GM06990 (cell line): ENCODE measurements around the gene JTB.
A peak's percentile ranks its signal among the peaks of the same experiment; 100 is the strongest.

Source experiments
- DNase-seq: peaks from one replicate; pipeline ENCODE4 v3.0.0-alpha.2; 2011; ENCODE audit not compliant: insufficient read length; ENCODE audit errors: extremely low read depth
- H3K27me3 ChIP-seq: replicated peaks from 2 replicates; pipeline ENCODE4 v1.6.0; 2011; ENCODE audit warnings: low read length; ENCODE audit not compliant: control insufficient read depth, insufficient read depth
- H3K36me3 ChIP-seq: 2 replicates; pipeline ENCODE4 v1.5.1; 2011; ENCODE audit warnings: low read length; ENCODE audit not compliant: control insufficient read depth, insufficient read depth
- H3K4me3 ChIP-seq: replicated peaks from 2 replicates; pipeline ENCODE4 v1.5.1; 2011; ENCODE audit warnings: low read depth, mild to moderate bottlenecking, control low read depth, low read length
- TF ChIP-seq, protein P1 (sequence below): IDR thresholded peaks from 2 replicates; pipeline ENCODE4 v1.5.1; 2011; ENCODE audit warnings: low read length, control low read depth, mild to moderate bottlenecking, inconsistent platforms; ENCODE audit not compliant: insufficient read depth, poor library complexity, severe bottlenecking

The JTB gene

DNA sequence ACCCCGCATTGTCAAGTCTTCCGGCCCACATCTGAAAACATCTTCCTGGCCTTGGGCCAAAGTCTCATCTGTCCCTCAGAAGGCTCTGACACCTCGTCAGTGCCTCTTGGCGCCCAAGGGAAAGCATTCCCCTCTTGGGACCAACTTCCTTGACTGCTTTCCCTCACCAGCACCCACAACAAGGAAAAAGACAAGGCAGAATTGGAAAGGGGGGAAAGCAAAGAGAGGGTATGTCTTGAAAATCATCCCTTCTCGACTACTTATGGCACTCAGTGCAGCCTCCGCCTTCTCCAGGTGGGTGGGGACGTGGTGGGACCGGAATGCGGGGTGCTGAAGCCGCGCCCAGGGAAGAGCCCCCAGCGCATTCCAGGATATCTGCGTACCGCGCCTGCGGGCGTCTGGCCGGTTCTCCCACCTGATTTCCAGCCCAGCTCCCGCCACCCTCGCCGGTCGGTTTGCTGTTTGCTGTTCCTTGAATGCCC lies 13.6 kb downstream of the JTB start:
- no peak for DNase-seq
- Histone ChIP-seq H3K4me3 (peak overlapping the region; percentile 81), H3K27me3 (no peaks in the 10 kb centered on the region), H3K36me3 (peaks cover 6% of the 10 kb centered on the region)
- TF ChIP-seq, protein P1, sequence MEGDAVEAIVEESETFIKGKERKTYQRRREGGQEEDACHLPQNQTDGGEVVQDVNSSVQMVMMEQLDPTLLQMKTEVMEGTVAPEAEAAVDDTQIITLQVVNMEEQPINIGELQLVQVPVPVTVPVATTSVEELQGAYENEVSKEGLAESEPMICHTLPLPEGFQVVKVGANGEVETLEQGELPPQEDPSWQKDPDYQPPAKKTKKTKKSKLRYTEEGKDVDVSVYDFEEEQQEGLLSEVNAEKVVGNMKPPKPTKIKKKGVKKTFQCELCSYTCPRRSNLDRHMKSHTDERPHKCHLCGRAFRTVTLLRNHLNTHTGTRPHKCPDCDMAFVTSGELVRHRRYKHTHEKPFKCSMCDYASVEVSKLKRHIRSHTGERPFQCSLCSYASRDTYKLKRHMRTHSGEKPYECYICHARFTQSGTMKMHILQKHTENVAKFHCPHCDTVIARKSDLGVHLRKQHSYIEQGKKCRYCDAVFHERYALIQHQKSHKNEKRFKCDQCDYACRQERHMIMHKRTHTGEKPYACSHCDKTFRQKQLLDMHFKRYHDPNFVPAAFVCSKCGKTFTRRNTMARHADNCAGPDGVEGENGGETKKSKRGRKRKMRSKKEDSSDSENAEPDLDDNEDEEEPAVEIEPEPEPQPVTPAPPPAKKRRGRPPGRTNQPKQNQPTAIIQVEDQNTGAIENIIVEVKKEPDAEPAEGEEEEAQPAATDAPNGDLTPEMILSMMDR = no peak

- TF ChIP-seq, protein P1 = no peak
- H3K36me3 ChIP-seq = peaks cover 6% of the 10 kb centered on the region
- peak within 1 kb of the TSS; percentile 81 for H3K4me3 ChIP-seq
- peak; percentile 94 for DNase-seq
- H3K27me3 ChIP-seq = no peaks in the 10 kb centered on the region
Measured at GRCh38 chr1:153963030-153963849, 14.2 kb downstream of the JTB start, which contains the start of gene SLC39A1. SLC39A1 (minus strand) TSS chr1:153963537; CDS start chr1:153962715, 822 bp downstream.

- TF ChIP-seq, protein P1 = no peak
- H3K4me3 ChIP-seq = peak overlapping the region; percentile 81
- no peaks in the 10 kb centered on the region for H3K27me3 ChIP-seq
- DNase-seq = no peak
- H3K36me3 ChIP-seq = peaks cover 6% of the 10 kb centered on the region
Measured at GRCh38 chr1:153962088-153963029, 15.1 kb downstream of the JTB start.

GRCh38 chr1:153961421-153961820 lies 16.1 kb downstream of the JTB start:
- TF ChIP-seq, protein P1 = no peak
- Histone ChIP-seq H3K27me3 (no peaks in the 10 kb centered on the region), H3K4me3 (peak overlapping the region; percentile 81), H3K36me3 (peaks cover 6% of the 10 kb centered on the region)
- no peak for DNase-seq

GRCh38 chr1:153960206-153960605 lies 17.3 kb downstream of the JTB start:
- DNase-seq = no peak
- Histone ChIP-seq H3K27me3 (no peaks in the 10 kb centered on the region), H3K4me3 (no peak overlapping the region), H3K36me3 (peaks cover 9% of the 10 kb centered on the region)
- TF ChIP-seq, protein P1 = no peak
